ENCODE measurements around the gene ATP4A.

Gene ATP4A

DNA sequence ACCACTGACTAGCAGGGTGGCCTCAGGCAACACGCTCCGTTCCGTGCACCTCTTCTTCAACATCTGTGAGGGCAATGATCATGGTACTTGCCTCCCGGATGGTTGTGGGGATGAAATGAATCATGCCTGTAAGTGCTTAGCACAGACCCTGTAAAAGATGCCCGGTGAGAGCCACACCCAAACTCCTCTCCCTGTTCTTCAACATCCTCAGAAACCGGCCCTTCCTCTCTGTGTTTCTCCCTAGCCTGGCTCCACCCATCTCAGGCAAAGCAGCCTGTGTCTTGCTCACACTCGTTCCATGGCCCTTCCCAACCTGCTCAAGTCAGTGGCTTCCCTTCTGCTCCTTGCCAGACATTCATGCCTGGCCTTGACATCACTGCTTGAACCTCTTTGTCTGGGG, 44.2 kb downstream of the ATP4A start:
- TF ChIP-seq TEAD4 (IDR thresholded peaks at IDR 0.05) (no peak), CEBPB (IDR thresholded peaks at IDR 0.05) (no peak), EP300 (IDR thresholded peaks at IDR 0.05; ENCODE audit: borderline replicate concordance) (no peak), RAD21 (IDR thresholded peaks at IDR 0.05; ENCODE audit: low read depth) (no peak), TCF12 (IDR thresholded peaks at IDR 0.05; ENCODE audit: low read depth) (no peak), EGR1 (IDR thresholded peaks at IDR 0.05) (no peak), YY1 (IDR thresholded peaks at IDR 0.05; ENCODE audit: low read depth) (no peak)
- TF ChIP-seq, protein P1, sequence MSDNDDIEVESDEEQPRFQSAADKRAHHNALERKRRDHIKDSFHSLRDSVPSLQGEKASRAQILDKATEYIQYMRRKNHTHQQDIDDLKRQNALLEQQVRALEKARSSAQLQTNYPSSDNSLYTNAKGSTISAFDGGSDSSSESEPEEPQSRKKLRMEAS (IDR thresholded peaks at IDR 0.05): no peak

DNA sequence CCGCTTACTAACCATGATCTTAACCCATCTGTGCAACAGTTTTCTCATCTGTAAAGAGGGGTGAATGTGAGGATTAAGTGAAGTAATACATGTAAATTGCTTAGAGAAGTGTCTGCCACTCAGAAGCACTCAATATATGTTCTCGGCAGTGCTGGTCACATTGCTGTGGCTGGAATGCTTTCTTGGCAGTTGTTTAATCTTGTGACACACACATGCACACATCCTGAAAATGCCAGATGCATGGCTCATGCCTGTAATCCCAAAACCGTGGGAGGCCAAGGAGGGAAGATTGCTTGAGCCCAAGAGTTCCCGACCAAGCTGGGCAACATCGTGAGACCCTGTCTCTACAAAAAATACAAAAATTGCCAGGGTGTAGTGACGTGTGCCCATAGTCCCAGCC, 45.1 kb downstream of the ATP4A start:
- TF ChIP-seq, protein P2, sequence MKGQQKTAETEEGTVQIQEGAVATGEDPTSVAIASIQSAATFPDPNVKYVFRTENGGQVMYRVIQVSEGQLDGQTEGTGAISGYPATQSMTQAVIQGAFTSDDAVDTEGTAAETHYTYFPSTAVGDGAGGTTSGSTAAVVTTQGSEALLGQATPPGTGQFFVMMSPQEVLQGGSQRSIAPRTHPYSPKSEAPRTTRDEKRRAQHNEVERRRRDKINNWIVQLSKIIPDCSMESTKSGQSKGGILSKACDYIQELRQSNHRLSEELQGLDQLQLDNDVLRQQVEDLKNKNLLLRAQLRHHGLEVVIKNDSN (IDR thresholded peaks at IDR 0.05): no peak
- TF ChIP-seq ZBTB7A (IDR thresholded peaks at IDR 0.05; ENCODE audit: low read depth) (no peak), TAF1 (IDR thresholded peaks at IDR 0.05; ENCODE audit: low read depth) (no peak), EGR1 (IDR thresholded peaks at IDR 0.05) (no peak), TEAD4 (IDR thresholded peaks at IDR 0.05) (no peak), NFIC (IDR thresholded peaks at IDR 0.05) (no peak), CREB1 (IDR thresholded peaks at IDR 0.05; ENCODE audit: low read depth) (no peak), EP300 (IDR thresholded peaks at IDR 0.05; ENCODE audit: borderline replicate concordance) (no peak)
- TF ChIP-seq, protein P1 (IDR thresholded peaks at IDR 0.05): no peak
- TF ChIP-seq, protein P3, sequence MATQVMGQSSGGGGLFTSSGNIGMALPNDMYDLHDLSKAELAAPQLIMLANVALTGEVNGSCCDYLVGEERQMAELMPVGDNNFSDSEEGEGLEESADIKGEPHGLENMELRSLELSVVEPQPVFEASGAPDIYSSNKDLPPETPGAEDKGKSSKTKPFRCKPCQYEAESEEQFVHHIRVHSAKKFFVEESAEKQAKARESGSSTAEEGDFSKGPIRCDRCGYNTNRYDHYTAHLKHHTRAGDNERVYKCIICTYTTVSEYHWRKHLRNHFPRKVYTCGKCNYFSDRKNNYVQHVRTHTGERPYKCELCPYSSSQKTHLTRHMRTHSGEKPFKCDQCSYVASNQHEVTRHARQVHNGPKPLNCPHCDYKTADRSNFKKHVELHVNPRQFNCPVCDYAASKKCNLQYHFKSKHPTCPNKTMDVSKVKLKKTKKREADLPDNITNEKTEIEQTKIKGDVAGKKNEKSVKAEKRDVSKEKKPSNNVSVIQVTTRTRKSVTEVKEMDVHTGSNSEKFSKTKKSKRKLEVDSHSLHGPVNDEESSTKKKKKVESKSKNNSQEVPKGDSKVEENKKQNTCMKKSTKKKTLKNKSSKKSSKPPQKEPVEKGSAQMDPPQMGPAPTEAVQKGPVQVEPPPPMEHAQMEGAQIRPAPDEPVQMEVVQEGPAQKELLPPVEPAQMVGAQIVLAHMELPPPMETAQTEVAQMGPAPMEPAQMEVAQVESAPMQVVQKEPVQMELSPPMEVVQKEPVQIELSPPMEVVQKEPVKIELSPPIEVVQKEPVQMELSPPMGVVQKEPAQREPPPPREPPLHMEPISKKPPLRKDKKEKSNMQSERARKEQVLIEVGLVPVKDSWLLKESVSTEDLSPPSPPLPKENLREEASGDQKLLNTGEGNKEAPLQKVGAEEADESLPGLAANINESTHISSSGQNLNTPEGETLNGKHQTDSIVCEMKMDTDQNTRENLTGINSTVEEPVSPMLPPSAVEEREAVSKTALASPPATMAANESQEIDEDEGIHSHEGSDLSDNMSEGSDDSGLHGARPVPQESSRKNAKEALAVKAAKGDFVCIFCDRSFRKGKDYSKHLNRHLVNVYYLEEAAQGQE (IDR thresholded peaks at IDR 0.05; ENCODE audit: low read depth): no peak

DNA sequence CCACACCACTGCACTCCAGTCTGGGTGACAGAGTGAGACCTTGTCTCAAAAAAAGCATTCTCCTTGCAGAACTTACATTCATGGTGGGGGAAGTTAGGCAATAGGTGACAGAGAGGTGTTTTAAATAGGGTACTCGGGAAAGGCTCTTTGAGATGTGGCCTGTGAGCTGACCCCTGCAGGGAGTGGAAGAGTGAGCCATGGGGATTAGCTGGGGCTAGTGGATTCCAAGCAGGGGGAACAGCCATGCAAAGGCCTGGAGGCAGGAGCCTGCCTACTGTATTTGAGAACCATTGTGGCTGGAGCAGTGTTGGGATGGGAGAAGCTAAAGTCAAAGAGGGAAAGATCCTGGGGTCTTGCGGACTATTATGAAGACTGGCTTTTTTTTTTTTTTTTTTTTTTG, 46.1 kb downstream of the ATP4A start:
- TF ChIP-seq RAD21 (IDR thresholded peaks at IDR 0.05; ENCODE audit: low read depth) (no peak), CREB1 (IDR thresholded peaks at IDR 0.05; ENCODE audit: low read depth) (no peak), TEAD4 (IDR thresholded peaks at IDR 0.05) (no peak), NFIC (IDR thresholded peaks at IDR 0.05) (no peak), CEBPB (IDR thresholded peaks at IDR 0.05) (no peak), TCF12 (IDR thresholded peaks at IDR 0.05; ENCODE audit: low read depth) (no peak), YY1 (IDR thresholded peaks at IDR 0.05; ENCODE audit: low read depth) (no peak), EP300 (IDR thresholded peaks at IDR 0.05; ENCODE audit: borderline replicate concordance) (no peak), EGR1 (IDR thresholded peaks at IDR 0.05) (no peak)
- TF ChIP-seq, protein P3 (IDR thresholded peaks at IDR 0.05; ENCODE audit: low read depth): no peak
- TF ChIP-seq, protein P2 (IDR thresholded peaks at IDR 0.05): no peak

DNA sequence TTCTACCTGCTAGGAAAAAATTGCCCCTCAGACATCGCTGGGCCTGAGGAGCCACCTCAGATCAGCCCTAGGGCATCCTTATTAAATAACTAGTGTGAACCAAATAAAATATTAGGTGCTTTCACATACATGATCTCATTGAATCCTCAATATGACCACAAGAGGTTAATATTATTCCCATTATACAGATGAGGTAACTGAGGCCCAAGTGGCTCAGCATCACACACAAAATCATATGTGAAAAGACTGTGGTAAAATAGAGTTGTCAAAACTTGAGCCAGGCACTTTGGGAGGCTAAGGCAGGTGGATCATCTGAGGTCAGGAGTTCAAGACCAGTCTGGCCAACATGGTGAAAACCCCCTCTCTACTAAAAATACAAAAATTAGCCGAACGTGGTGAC, 47.1 kb downstream of the ATP4A start:
- no peak for TF ChIP-seq EP300 (IDR thresholded peaks at IDR 0.05; ENCODE audit: borderline replicate concordance)
- TF ChIP-seq FOXM1 (IDR thresholded peaks at IDR 0.05; ENCODE audit: borderline replicate concordance, low read depth): no peak
- no peak for TF ChIP-seq YY1 (IDR thresholded peaks at IDR 0.05; ENCODE audit: low read depth)
- TF ChIP-seq CEBPB (IDR thresholded peaks at IDR 0.05): no peak
- no peak for TF ChIP-seq TCF12 (IDR thresholded peaks at IDR 0.05; ENCODE audit: low read depth)
- TF ChIP-seq NFIC (IDR thresholded peaks at IDR 0.05): no peak
- no peak for TF ChIP-seq ZBTB7A (IDR thresholded peaks at IDR 0.05; ENCODE audit: low read depth)
- TF ChIP-seq, protein P3 (IDR thresholded peaks at IDR 0.05; ENCODE audit: low read depth): no peak
- no peak for TF ChIP-seq TEAD4 (IDR thresholded peaks at IDR 0.05)
- TF ChIP-seq TAF1 (IDR thresholded peaks at IDR 0.05; ENCODE audit: low read depth): no peak
- no peak for TF ChIP-seq EGR1 (IDR thresholded peaks at IDR 0.05)
- TF ChIP-seq CREB1 (IDR thresholded peaks at IDR 0.05; ENCODE audit: low read depth): no peak
- TF ChIP-seq, protein P2 (IDR thresholded peaks at IDR 0.05): no peak
- TF ChIP-seq, protein P1 (IDR thresholded peaks at IDR 0.05): no peak
- no peak for TF ChIP-seq RAD21 (IDR thresholded peaks at IDR 0.05; ENCODE audit: low read depth)

All from Ishikawa (cell line).